ENCODE results near the gene KRTAP5-2.
A peak's percentile ranks its signal among the peaks of the same experiment; 100 is the strongest.

- TF ChIP-seq CTCF (IDR thresholded peaks at IDR 0.05) (no peak), POLR2A (IDR thresholded peaks at IDR 0.05) (no peak), POLR2AphosphoS5 (IDR thresholded peaks at IDR 0.05) (peak in 1 of 3 donors; percentile 25), EP300 (IDR thresholded peaks at IDR 0.05; ENCODE audit: low read depth) (no peak)
Observed at GRCh38 chr11:1564535-1565172, 33.4 kb downstream of the KRTAP5-2 start.
